ENCODE results near the gene NES. TPM values are rescaled to one million over a fixed set of nuclear protein-coding genes. Genes with fewer than 3 reads are reported as not detected.

NES gene
- total RNA-seq, 4 donors from 2014 or later = 59.9 to 65.3 (median 63.9) TPM

DNA sequence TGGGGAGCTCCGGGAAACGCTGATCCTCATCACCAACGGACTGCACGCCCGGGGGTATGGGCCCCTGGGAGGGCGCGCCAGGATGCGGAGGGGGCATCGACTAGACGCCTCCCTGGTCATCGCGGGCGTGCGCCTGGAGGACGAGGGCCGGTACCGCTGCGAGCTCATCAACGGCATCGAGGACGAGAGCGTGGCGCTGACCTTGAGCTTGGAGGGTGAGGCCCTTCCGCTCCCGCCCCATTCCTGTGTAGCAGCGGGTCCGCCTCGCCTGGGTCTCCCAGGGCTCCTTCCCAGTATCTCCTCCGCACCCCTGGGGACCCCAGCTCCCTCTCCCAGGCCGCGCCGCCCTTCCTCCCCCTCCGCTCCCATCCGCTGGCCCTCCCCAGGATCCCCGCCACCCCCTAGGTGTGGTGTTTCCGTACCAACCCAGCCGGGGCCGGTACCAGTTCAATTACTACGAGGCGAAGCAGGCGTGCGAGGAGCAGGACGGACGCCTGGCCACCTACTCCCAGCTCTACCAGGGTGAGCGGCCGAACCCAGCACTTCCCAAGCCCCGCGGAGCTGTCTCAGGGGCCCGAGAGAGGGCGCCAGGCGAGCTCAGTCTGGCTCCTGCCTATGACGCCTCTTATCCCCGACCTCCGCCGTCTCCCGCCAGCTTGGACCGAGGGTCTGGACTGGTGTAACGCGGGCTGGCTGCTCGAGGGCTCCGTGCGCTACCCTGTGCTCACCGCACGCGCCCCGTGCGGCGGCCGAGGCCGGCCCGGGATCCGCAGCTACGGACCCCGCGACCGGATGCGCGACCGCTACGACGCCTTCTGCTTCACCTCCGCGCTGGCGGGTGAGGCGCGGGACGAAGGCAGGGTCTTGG, 53.0 kb downstream of the NES start:
- DNase-seq (ENCODE audit: low spot score in 2 of 2) = no peak
- Histone ChIP-seq H3K27me3 (peaks cover 9 to 86% of the 10 kb centered on the region in 2 donors), H3K27ac (peak overlapping the region in 1 of 4 donors; percentile 24), H3K4me3 (peak overlapping the region; percentile 4 to 47 (median 22)), H3K4me1 (peaks cover 0 to 28% (median 22%) of the 10 kb centered on the region in 4 donors), H3K36me3 (no peaks in the 10 kb centered on the region), H3K9me3 (no peaks in the 10 kb centered on the region)
- TF ChIP-seq POLR2A (IDR thresholded peaks at IDR 0.05) = no peak
- TF ChIP-seq, protein P1, sequence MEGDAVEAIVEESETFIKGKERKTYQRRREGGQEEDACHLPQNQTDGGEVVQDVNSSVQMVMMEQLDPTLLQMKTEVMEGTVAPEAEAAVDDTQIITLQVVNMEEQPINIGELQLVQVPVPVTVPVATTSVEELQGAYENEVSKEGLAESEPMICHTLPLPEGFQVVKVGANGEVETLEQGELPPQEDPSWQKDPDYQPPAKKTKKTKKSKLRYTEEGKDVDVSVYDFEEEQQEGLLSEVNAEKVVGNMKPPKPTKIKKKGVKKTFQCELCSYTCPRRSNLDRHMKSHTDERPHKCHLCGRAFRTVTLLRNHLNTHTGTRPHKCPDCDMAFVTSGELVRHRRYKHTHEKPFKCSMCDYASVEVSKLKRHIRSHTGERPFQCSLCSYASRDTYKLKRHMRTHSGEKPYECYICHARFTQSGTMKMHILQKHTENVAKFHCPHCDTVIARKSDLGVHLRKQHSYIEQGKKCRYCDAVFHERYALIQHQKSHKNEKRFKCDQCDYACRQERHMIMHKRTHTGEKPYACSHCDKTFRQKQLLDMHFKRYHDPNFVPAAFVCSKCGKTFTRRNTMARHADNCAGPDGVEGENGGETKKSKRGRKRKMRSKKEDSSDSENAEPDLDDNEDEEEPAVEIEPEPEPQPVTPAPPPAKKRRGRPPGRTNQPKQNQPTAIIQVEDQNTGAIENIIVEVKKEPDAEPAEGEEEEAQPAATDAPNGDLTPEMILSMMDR (IDR thresholded peaks at IDR 0.05) = peak in 4 of 5 experiments; percentile 13 to 34 (median 27)
- 1 to 3% methylated on average over 31 to 42 of the region's 87 CpGs for WGBS, 2 donors

DNA sequence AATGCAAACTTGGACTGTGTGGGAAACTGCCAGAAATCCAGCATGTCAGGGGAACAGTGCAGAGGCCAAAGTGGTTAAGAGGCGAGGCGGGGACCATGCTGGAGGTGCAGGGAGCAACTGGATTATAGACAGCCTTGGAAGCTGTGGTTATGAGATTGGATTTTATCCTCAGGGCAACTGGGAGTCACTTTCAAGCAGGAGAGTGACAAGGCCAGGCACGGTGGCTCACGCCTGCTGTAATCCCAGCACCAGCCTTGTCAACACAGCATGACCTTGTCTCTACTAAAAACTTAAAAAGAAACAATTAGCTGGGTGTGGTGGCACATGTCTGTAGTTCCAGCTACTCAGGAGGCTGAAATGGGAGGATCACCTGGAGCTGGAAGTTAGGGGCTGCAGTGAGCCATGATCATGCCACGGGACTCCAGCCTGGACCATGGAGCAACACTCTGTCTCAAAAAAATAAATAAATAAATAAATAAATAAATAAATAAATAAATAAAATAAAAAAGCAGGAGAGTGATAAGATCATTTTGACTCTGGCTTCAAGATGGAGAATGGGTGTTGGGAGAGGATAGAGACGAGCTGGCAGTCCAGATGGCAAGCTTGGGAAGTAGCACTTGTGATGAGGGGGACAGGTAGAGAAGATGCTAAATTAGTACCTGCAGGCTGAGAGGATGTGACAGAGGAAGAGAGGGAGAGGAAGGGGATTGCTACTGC, 54.5 kb downstream of the NES start:
- Histone ChIP-seq H3K27me3 (peaks cover 9 to 80% of the 10 kb centered on the region in 2 donors), H3K27ac (no peak overlapping the region), H3K9me3 (no peaks in the 10 kb centered on the region), H3K4me3 (no peak overlapping the region), H3K36me3 (no peaks in the 10 kb centered on the region), H3K4me1 (peaks cover 0 to 32% (median 22%) of the 10 kb centered on the region in 4 donors)
- 82 to 83% methylated on average over 6 of the region's 6 CpGs for WGBS, 2 donors
- TF ChIP-seq, protein P1 (IDR thresholded peaks at IDR 0.05) = no peak
- TF ChIP-seq EP300 (IDR thresholded peaks at IDR 0.05) (no peak), POLR2A (IDR thresholded peaks at IDR 0.05) (no peak)
- no peak for DNase-seq (ENCODE audit: low spot score in 2 of 2)

DNA sequence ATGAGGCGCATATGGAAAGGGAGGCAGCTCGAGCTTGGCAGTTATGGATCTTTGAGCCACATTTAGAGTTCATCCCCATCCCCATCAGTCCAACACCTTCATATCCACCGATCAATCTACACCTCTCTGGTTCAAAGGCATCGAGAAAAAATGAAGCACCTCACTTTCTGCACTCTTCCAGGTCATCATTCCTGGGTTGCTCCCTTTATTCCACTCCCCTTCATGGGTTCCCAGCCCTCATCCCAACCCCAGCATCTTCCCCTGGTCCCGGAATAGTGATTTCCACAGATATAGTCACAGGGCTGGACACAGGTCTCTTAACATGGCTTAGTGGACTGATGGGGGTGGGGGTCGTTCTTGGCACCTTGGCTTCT, 57.6 kb downstream of the NES start:
- Histone ChIP-seq H3K27ac (no peak overlapping the region), H3K27me3 (peaks cover 0 to 68% of the 10 kb centered on the region in 2 donors), H3K36me3 (no peaks in the 10 kb centered on the region), H3K4me1 (peaks cover 0 to 27% (median 8%) of the 10 kb centered on the region in 4 donors), H3K9me3 (no peaks in the 10 kb centered on the region), H3K4me3 (no peak overlapping the region)
- TF ChIP-seq, protein P1 (IDR thresholded peaks at IDR 0.05) = no peak
- TF ChIP-seq POLR2A (IDR thresholded peaks at IDR 0.05) = no peak
- no peak for TF ChIP-seq EP300 (IDR thresholded peaks at IDR 0.05)
- WGBS, 2 donors = 23 to 27% methylated on average over 6 of the region's 6 CpGs
- DNase-seq (ENCODE audit: low spot score in 2 of 2) = no peak

DNA sequence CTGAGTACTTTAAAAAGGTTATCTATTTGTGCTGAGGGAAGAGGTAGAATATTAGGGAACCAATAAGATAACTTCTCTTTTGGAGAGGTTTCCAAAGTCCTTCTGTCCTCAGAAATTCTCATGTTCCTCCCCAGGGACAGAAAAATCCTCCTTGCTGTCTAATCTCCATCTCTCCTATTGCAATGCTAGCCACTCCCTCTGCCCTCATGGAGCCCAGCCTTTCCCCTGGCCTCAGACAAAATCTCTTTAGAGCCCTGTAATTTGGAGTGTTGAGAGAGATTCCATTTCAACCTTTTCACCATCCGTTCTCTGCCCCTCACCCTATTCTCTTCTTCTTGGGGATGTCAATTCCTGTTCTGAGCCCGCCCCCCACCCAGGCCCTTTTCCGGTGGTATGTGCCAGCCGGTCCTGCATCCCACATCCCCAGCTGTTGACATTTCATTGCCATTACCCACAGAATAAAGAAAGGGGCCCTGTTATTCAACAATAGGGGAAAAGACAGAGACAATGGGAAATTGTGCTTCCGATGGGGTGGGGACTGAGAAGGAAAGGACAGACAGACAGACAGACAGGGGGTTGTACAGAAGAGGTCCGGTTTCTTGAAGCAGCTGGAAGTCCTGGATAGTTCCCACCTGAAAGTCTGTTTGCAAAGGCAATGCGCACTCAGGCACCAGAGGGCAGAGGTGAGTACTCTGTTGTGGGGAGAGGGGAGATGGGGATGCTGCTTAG, 58.2 kb downstream of the NES start, which contains the start of gene HAPLN2:
TSS of gene HAPLN2 (plus strand) at position 563 of the 729 bp plus-strand sequence. CDS start 4,076 bp downstream, outside the sequence.
- no peaks in the 10 kb centered on the region for H3K36me3 ChIP-seq
- no peak within 1 kb of the TSS for H3K4me3 ChIP-seq
- WGBS, 2 donors = 8 to 9% methylated on average over 7 of the region's 7 CpGs
- no peak within 1 kb of the TSS for H3K27ac ChIP-seq
- TF ChIP-seq, protein P1 (IDR thresholded peaks at IDR 0.05) = peak in 3 of 5 experiments; percentile 8 to 16 (median 12)
- TF ChIP-seq EP300 (IDR thresholded peaks at IDR 0.05) = no peak
- peaks cover 0 to 63% of the 10 kb centered on the region in 2 donors for H3K27me3 ChIP-seq
- no peaks in the 10 kb centered on the region for H3K9me3 ChIP-seq
- DNase-seq (ENCODE audit: low spot score in 2 of 2) = no peak
- H3K4me1 ChIP-seq = peaks cover 0 to 21% (median 3%) of the 10 kb centered on the region in 4 donors

Other genes with a start within 250 kb of the NES start
- 10 to 100 TPM; 67.5 to 84.9 (median 70.8) TPM for gene MEF2D, start 176.6 kb downstream of the NES start, total RNA-seq
- gene IQGAP3, start 104.8 kb downstream of the NES start, total RNA-seq = 1 to 10 TPM in 2 of 4 donors, under 1 TPM in 2; 0.21 to 2.4 (median 0.97) TPM
- gene TTC24, start 97.7 kb downstream of the NES start, total RNA-seq = not detected
- 100 to 1,000 TPM in 1 of 4 donors, 10 to 100 TPM in 3; 53.1 to 105 (median 82.7) TPM for gene NAXE, start 85.6 kb downstream of the NES start, total RNA-seq
- gene GPATCH4, start 75.9 kb downstream of the NES start, total RNA-seq = 10 to 100 TPM; 22.2 to 44.4 (median 29.6) TPM
- gene HAPLN2, start 58.0 kb downstream of the NES start, total RNA-seq = 10 to 100 TPM in 2 of 4 donors, 1 to 10 TPM in 2; 1.8 to 20.3 (median 10.6) TPM
- not detected for gene BCAN, start 35.3 kb downstream of the NES start, total RNA-seq
- gene CRABP2, start 28.2 kb upstream of the NES start, total RNA-seq = 10 to 100 TPM in 1 of 4 donors, 1 to 10 TPM in 3; 3.5 to 13.2 (median 5.0) TPM
- gene METTL25B, start 51.1 kb upstream of the NES start, total RNA-seq = 10 to 100 TPM; 36.5 to 50.1 (median 46.0) TPM
- gene ISG20L2, start 51.4 kb upstream of the NES start, total RNA-seq = 10 to 100 TPM; 10.1 to 24.9 (median 18.6) TPM
- 10 to 100 TPM; 48.6 to 90.4 (median 66.2) TPM for gene MRPL24, start 63.7 kb upstream of the NES start, total RNA-seq
- gene HDGF, start 74.3 kb upstream of the NES start, total RNA-seq = 100 to 1,000 TPM; 120 to 177 (median 157) TPM
- gene PRCC, start 90.1 kb upstream of the NES start, total RNA-seq = 10 to 100 TPM; 25.1 to 44.6 (median 30.8) TPM
- gene SH2D2A, start 139.4 kb upstream of the NES start, total RNA-seq = 1 to 10 TPM in 2 of 4 donors, under 1 TPM in 1, not detected in 1; 0.78 to 7.2 (median 2.9) TPM
- under 1 TPM; under 0.01 to 0.60 (median 0.20) TPM for gene INSRR, start 181.7 kb upstream of the NES start, total RNA-seq
- gene NTRK1, start 183.5 kb upstream of the NES start, total RNA-seq = under 1 TPM in 3 of 4 donors, not detected in 1; 0.22 to 0.42 (median 0.39) TPM
- gene PEAR1, start 216.3 kb upstream of the NES start, total RNA-seq = 10 to 100 TPM; 31.5 to 51.4 (median 39.7) TPM
- under 1 TPM in 3 of 4 donors, not detected in 1; 0.60 to 0.78 (median 0.66) TPM for gene LRRC71, start 243.2 kb upstream of the NES start, total RNA-seq

Data from tibial nerve (tissue), 4 donors.